Testis (tissue), 3 donors: ENCODE results near the gene PIK3R2. TPM values are rescaled to one million over a fixed set of nuclear protein-coding genes. Genes with fewer than 3 reads are reported as not detected.
"Not testable (repeated sequence)": the region's sequence is repeated elsewhere in the genome, so short reads cannot be mapped to it uniquely, and the experiment has no call there.

Experiments used
- DNase-seq: peaks from one replicate; pipeline ENCODE4 v3.0.0-alpha.2; 2019
- H3K27ac ChIP-seq, 2 donors: fragments of 200-600 bp; sonication (generic); one replicate each; pipeline ENCODE4 v1.5.1; 2019
- H3K27me3 ChIP-seq: fragments of 200-600 bp; sonication (generic); one replicate; pipeline ENCODE4 v1.5.1; 2019
- H3K36me3 ChIP-seq: fragments of 200-600 bp; sonication (generic); one replicate; pipeline ENCODE4 v1.5.1; 2017; ENCODE audit warnings: low read depth; ENCODE audit errors: missing control alignments
- H3K4me1 ChIP-seq: fragments of 200-600 bp; sonication (generic); one replicate; pipeline ENCODE4 v1.5.1; 2019
- H3K4me3 ChIP-seq, 2 donors: fragments of 200-600 bp; sonication (generic); one replicate each; pipeline ENCODE4 v1.5.1; 2017 to 2019
- H3K9me3 ChIP-seq: fragments of 200-600 bp; sonication (generic); one replicate; pipeline ENCODE4 v1.5.1; 2017
- CTCF ChIP-seq, 3 experiments: fragments of 450-650 bp in 2 of 3; fragments of 200-600 bp in 1 of 3; sonication (generic) in 1 of 3; IDR thresholded peaks; one replicate each; pipeline ENCODE4 v1.5.1; 2016 to 2019; ENCODE audit warnings: antibody characterized with exemption in 3 of 3, mild to moderate bottlenecking in 2 of 3, moderate library complexity in 1 of 3
- POLR2A ChIP-seq: fragments of 450-650 bp; IDR thresholded peaks from one replicate; pipeline ENCODE4 v1.6.1; 2017; ENCODE audit warnings: antibody characterized with exemption, mild to moderate bottlenecking, moderate library complexity
- WGBS, 2 donors: methylation state at CpG; one replicate each; pipeline ENCODE4 v1.1.5; 2018; 5-methylcytosine and 5-hydroxymethylcytosine counted together
- intact Hi-C: fragments of 100-400 bp; cut with DNase I; formaldehyde crosslinking; loops from one replicate; pipeline ENCODE4 v1.15.1; 2023; ENCODE audit warnings: low total_unique reads
- polyA plus RNA-seq: library from polyadenylated mRNA; stranded (reverse); fragments of 350-450 nt; fragmentation: Illumina TruSeq; extraction: RNeasy Lipid Tissue Mini Kit (QIAGEN cat#74804); gene quantifications from one replicate; pipeline ENCODE4 v1.2.3, GENCODE V29; 2014; ENCODE audit warnings: low read depth, low replicate concordance; ENCODE audit not compliant: insufficient read depth
- total RNA-seq, 2 donors: library from RNA; depleted of rRNA; stranded (reverse); fragments of >200 nt; gene quantifications; one replicate each; pipeline ENCODE4 v1.2.3, GENCODE V29; 2016

The PIK3R2 gene
- total and polyA plus RNA-seq, 3 donors from 2014 or later = 21.0 to 94.3 (median 87.6) TPM

- DNase-seq = peak; percentile 96
- Histone ChIP-seq H3K27me3 (no peaks in the 10 kb centered on the region), H3K4me3 (no peak overlapping the region), H3K27ac (peak overlapping the region; percentile 42 to 76), H3K36me3 (no peaks in the 10 kb centered on the region), H3K9me3 (no peaks in the 10 kb centered on the region), H3K4me1 (peaks cover 43% of the 10 kb centered on the region)
- intact Hi-C loops = no loop called here
- 30 to 36% methylated on average over 9 to 19 of the region's 22 CpGs for WGBS, 2 donors
- TF ChIP-seq CTCF (IDR thresholded peaks at IDR 0.05) = no peak
- no peak for TF ChIP-seq POLR2A
Observed at GRCh38 chr19:18156841-18157464, 4.0 kb downstream of the PIK3R2 start.

GRCh38 chr19:18157465-18158063, 4.6 kb downstream of the PIK3R2 start:
- DNase-seq = peak; percentile 64

GRCh38 chr19:18158467-18158866, 5.5 kb downstream of the PIK3R2 start:
- H3K36me3 ChIP-seq = no peaks in the 10 kb centered on the region
- H3K4me3 ChIP-seq = no peak overlapping the region
- no peak for DNase-seq
- no peak for TF ChIP-seq POLR2A
- TF ChIP-seq CTCF (IDR thresholded peaks at IDR 0.05) = no peak
- H3K27me3 ChIP-seq = no peaks in the 10 kb centered on the region
- WGBS, 2 donors = 79 to 81% methylated on average over 4 of the region's 4 CpGs
- intact Hi-C loops = no loop called here
- peaks cover 41% of the 10 kb centered on the region for H3K4me1 ChIP-seq
- no peak overlapping the region for H3K27ac ChIP-seq
- H3K9me3 ChIP-seq = no peaks in the 10 kb centered on the region

More at GRCh38 chr19:18157465-18158063, 4.6 kb downstream of the PIK3R2 start:
- H3K4me1 ChIP-seq = peaks cover 41% of the 10 kb centered on the region
- H3K9me3 ChIP-seq = no peaks in the 10 kb centered on the region
- no peaks in the 10 kb centered on the region for H3K27me3 ChIP-seq
- no peaks in the 10 kb centered on the region for H3K36me3 ChIP-seq
- 26 to 42% methylated on average over 18 of the region's 18 CpGs for WGBS, 2 donors
- TF ChIP-seq POLR2A = no peak
- no peak for TF ChIP-seq CTCF (IDR thresholded peaks at IDR 0.05)
- intact Hi-C loops = no loop called here
- no peak overlapping the region for H3K4me3 ChIP-seq
- peak overlapping the region; percentile 42 to 76 for H3K27ac ChIP-seq

DNA sequence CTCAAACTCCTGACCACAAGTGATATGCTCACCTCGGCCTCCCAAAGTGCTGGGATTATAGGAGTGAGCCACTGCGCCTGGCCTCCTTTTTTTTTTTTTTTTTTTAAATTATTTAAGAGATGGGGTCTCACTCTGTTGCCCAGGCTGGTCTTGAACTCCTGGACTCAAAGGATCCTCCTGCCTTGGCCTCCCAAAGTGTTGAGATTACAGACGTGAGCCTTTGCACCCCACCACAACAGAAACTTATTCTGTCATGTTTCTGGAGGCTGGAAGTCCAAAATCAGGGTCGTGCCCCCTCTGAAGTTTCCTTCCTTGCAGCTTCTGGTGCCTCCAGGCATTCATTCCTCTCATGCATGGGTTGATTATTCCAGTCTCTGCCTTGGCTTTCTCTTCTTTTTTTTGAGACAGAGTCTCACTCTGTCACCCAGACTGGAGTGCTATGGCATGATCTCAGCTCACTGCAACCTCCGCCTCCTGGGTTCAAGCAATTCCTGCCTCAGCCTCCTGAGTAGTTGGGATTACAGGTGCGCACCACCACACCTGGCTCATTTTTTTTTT, 6.2 kb downstream of the PIK3R2 start:
- 88 to 92% methylated on average over 6 of the region's 6 CpGs for WGBS, 2 donors

GRCh38 chr19:18159810-18160209, 6.8 kb downstream of the PIK3R2 start:
- H3K36me3 ChIP-seq = no peaks in the 10 kb centered on the region
- no peak for DNase-seq
- no peak overlapping the region for H3K4me3 ChIP-seq
- H3K9me3 ChIP-seq = no peaks in the 10 kb centered on the region
- peaks cover 34% of the 10 kb centered on the region for H3K4me1 ChIP-seq
- intact Hi-C loops = loop anchor here (10.0 kb wide), 1 partner anchor 45 kb away; no protein-coding TSS in a partner anchor
- no peaks in the 10 kb centered on the region for H3K27me3 ChIP-seq
- no peak for TF ChIP-seq POLR2A
- TF ChIP-seq CTCF (IDR thresholded peaks at IDR 0.05) = no peak
- 91 to 96% methylated on average over 10 of the region's 10 CpGs for WGBS, 2 donors
- no peak overlapping the region for H3K27ac ChIP-seq

More for the DNA sequence above, 6.2 kb downstream of the PIK3R2 start:
- H3K4me3 ChIP-seq, H3K27me3 ChIP-seq, H3K36me3 ChIP-seq, intact Hi-C loops, H3K9me3 ChIP-seq, DNase-seq, H3K27ac ChIP-seq: not testable (repeated sequence)
- H3K4me1 ChIP-seq = peaks cover 39% of the 10 kb centered on the region
